WERI-Rb-1 (cell line): ENCODE results near the gene VAV2.

Experiments
- DNase-seq: peaks from one replicate; pipeline ENCODE4 v3.0.0-alpha.2; 2020
- H3K27ac ChIP-seq: fragments of 250-450 bp; sonication (Bioruptor Pico); 2 replicates; pipeline ENCODE4 v1.5.1; 2020; ENCODE audit warnings: mild to moderate bottlenecking, moderate library complexity
- H3K27me3 ChIP-seq: fragments of 250-450 bp; sonication (Bioruptor Pico); 2 replicates; pipeline ENCODE4 v1.5.1; 2021; ENCODE audit warnings: mild to moderate bottlenecking, low read depth, moderate library complexity; ENCODE audit not compliant: insufficient read depth, severe bottlenecking
- H3K36me3 ChIP-seq: fragments of 250-450 bp; sonication (Bioruptor Pico); 2 replicates; pipeline ENCODE4 v1.5.1; 2020; ENCODE audit warnings: mild to moderate bottlenecking, moderate library complexity
- H3K4me3 ChIP-seq: 2 replicates; pipeline ENCODE4 v1.5.1; 2011; ENCODE audit warnings: low read depth, mild to moderate bottlenecking, control low read depth, low read length
- H3K9me3 ChIP-seq: fragments of 250-450 bp; sonication (Bioruptor Pico); 2 replicates; pipeline ENCODE4 v1.5.1; 2021; ENCODE audit warnings: mild to moderate bottlenecking, moderate library complexity; ENCODE audit not compliant: severe bottlenecking
- CTCF ChIP-seq: IDR thresholded peaks from 2 replicates; pipeline ENCODE4 v1.5.1; 2011; ENCODE audit warnings: low read depth, mild to moderate bottlenecking, control low read depth, inconsistent platforms, low read length

VAV2 gene

GRCh38 chr9:133846483-133847090 is 145.5 kb downstream of the VAV2 start:
- no peak overlapping the region for H3K27ac ChIP-seq
- H3K9me3 ChIP-seq, result no peaks in the 10 kb centered on the region
- peaks cover 3% of the 10 kb centered on the region for H3K36me3 ChIP-seq
- no peaks in the 10 kb centered on the region for H3K27me3 ChIP-seq
- DNase-seq, result no peak
- TF ChIP-seq CTCF, result no peak
- H3K4me3 ChIP-seq, result no peak overlapping the region

GRCh38 chr9:133845440-133845839 is 146.7 kb downstream of the VAV2 start:
- no peak for DNase-seq
- TF ChIP-seq CTCF, result no peak
- Histone ChIP-seq H3K27ac (no peak overlapping the region), H3K4me3 (no peak overlapping the region), H3K9me3 (no peaks in the 10 kb centered on the region), H3K36me3 (no peaks in the 10 kb centered on the region; the same call in 1 of the 2 replicates), H3K27me3 (no peaks in the 10 kb centered on the region)

- TF ChIP-seq CTCF, result no peak
- Histone ChIP-seq H3K4me3 (no peak overlapping the region), H3K9me3 (no peaks in the 10 kb centered on the region), H3K27ac (no peak overlapping the region), H3K27me3 (no peaks in the 10 kb centered on the region), H3K36me3 (no peaks in the 10 kb centered on the region; the same call in 1 of the 2 replicates)
- DNase-seq, result no peak
Observed at GRCh38 chr9:133844881-133845410, 147.2 kb downstream of the VAV2 start.

GRCh38 chr9:133844398-133844784 is 147.7 kb downstream of the VAV2 start:
- Histone ChIP-seq H3K36me3 (no peaks in the 10 kb centered on the region; the same call in 1 of the 2 replicates), H3K4me3 (no peak overlapping the region), H3K27me3 (no peaks in the 10 kb centered on the region), H3K27ac (no peak overlapping the region), H3K9me3 (no peaks in the 10 kb centered on the region)
- no peak for DNase-seq
- TF ChIP-seq CTCF, result no peak

GRCh38 chr9:133843751-133844397 is 148.2 kb downstream of the VAV2 start:
- Histone ChIP-seq H3K27me3 (no peaks in the 10 kb centered on the region), H3K36me3 (no peaks in the 10 kb centered on the region; the same call in 1 of the 2 replicates), H3K4me3 (no peak overlapping the region), H3K27ac (no peak overlapping the region), H3K9me3 (no peaks in the 10 kb centered on the region)
- DNase-seq, result no peak
- TF ChIP-seq CTCF, result no peak
